Keratinocyte (primary cell): ENCODE data around the gene ACVR1C. TPM values are rescaled to one million over a fixed set of nuclear protein-coding genes. Genes with fewer than 3 reads are reported as not detected.

Experiments used
- DNase-seq: peaks from one replicate; pipeline ENCODE4 v3.0.0-alpha.2; 2011; ENCODE audit warnings: low read depth, missing footprints, low spot score
- FAIRE-seq: peaks from 2 replicates; lab custom pipeline; 2011; peaks lifted over from hg19 to GRCh38; lab: Jason Lieb, UNC
- H2AFZ ChIP-seq: 2 replicates; pipeline ENCODE4 v1.6.0; 2012; ENCODE audit warnings: low read length, control low read depth, inconsistent platforms; ENCODE audit not compliant: control insufficient read depth
- H3K27ac ChIP-seq: 2 replicates; pipeline ENCODE4 v1.5.1; 2011; ENCODE audit warnings: low read length; ENCODE audit not compliant: control insufficient read depth, insufficient read depth
- H3K27me3 ChIP-seq: 3 replicates; pipeline ENCODE4 v1.6.0; 2011; ENCODE audit warnings: low read length; ENCODE audit not compliant: control insufficient read depth, insufficient read depth; ENCODE audit errors: extremely low read depth
- H3K36me3 ChIP-seq, 2 experiments: 2 replicates in 1 of 2; 3 replicates in 1 of 2; pipeline ENCODE4 v1.5.1; 2011; ENCODE audit warnings: low read length in 2 of 2, mild to moderate bottlenecking in 1 of 2; ENCODE audit not compliant: control insufficient read depth in 2 of 2, insufficient read depth in 2 of 2; ENCODE audit errors: extremely low read depth in 1 of 2
- H3K4me1 ChIP-seq: 3 replicates; pipeline ENCODE4 v1.5.1; 2011; ENCODE audit warnings: low read length; ENCODE audit not compliant: control insufficient read depth, insufficient read depth; ENCODE audit errors: extremely low read depth
- H3K4me2 ChIP-seq: 3 replicates; pipeline ENCODE4 v1.6.0; 2011; ENCODE audit warnings: low read depth, low read length; ENCODE audit not compliant: control insufficient read depth, insufficient read depth; ENCODE audit errors: extremely low read depth
- H3K4me3 ChIP-seq, 3 experiments: fragments of 200-600 bp in 1 of 3; sonication (generic) in 1 of 3; 2 replicates in 2 of 3; 3 replicates in 1 of 3; pipeline ENCODE4 v1.5.1; 2011 to 2016; ENCODE audit warnings: low read length in 3 of 3, mild to moderate bottlenecking in 3 of 3, control low read depth in 2 of 3, inconsistent platforms in 1 of 3, low read depth in 1 of 3, mixed read lengths in 1 of 3, mixed run types in 1 of 3, moderate library complexity in 1 of 3; ENCODE audit not compliant: control insufficient read depth in 2 of 3, insufficient read depth in 2 of 3; ENCODE audit errors: extremely low read depth in 1 of 3
- H3K79me2 ChIP-seq: 2 replicates; pipeline ENCODE4 v1.6.0; 2012; ENCODE audit warnings: low read length; ENCODE audit not compliant: control insufficient read depth, insufficient read depth
- H3K9ac ChIP-seq: 3 replicates; pipeline ENCODE4 v1.6.0; 2011; ENCODE audit warnings: low read length; ENCODE audit not compliant: control insufficient read depth, insufficient read depth; ENCODE audit errors: extremely low read depth
- H3K9me1 ChIP-seq: 3 replicates; pipeline ENCODE4 v1.6.0; 2011; ENCODE audit warnings: low read length; ENCODE audit not compliant: control insufficient read depth, insufficient read depth; ENCODE audit errors: extremely low read depth
- H3K9me3 ChIP-seq: 2 replicates; pipeline ENCODE4 v1.5.1; 2012; ENCODE audit warnings: low read depth, low read length; ENCODE audit not compliant: control insufficient read depth
- H4K20me1 ChIP-seq: 3 replicates; pipeline ENCODE4 v1.6.0; 2011; ENCODE audit warnings: low read length; ENCODE audit not compliant: control insufficient read depth, insufficient read depth; ENCODE audit errors: extremely low read depth
- CTCF ChIP-seq, 3 experiments: IDR thresholded peaks in 1 of 3; conservative IDR thresholded peaks in 1 of 3; optimal IDR thresholded peaks in 1 of 3; 2 replicates in 2 of 3; 3 replicates in 1 of 3; pipeline versions ENCODE3 to v1.5.1; 2011; ENCODE audit warnings: low read length in 3 of 3, mild to moderate bottlenecking in 3 of 3, moderate library complexity in 2 of 3, control low read depth in 1 of 3, inconsistent platforms in 1 of 3; ENCODE audit not compliant: insufficient read depth in 2 of 3; ENCODE audit errors: extremely low read depth in 1 of 3
- EZH2 ChIP-seq: IDR thresholded peaks from one replicate; pipeline ENCODE4 v1.6.1; 2012; ENCODE audit warnings: inconsistent platforms, mild to moderate bottlenecking, low read length, moderate library complexity
- dilution Hi-C: fragments of 300-500 bp; cut with MboI; formaldehyde crosslinking; loops from one replicate; pipeline ENCODE4 v1.7.0; 2020; ENCODE audit warnings: low sequenced_read_pairs; ENCODE audit not compliant: extremely low pct_ligation_motif_present
- polyA plus RNA-seq, 5 experiments: library from polyadenylated mRNA; depleted of rRNA in 3 of 5; stranded (reverse) in 3 of 5; stranded (forward) in 1 of 5; unstranded in 1 of 5; fragments of >200 nt; gene quantifications; 1 replicate in 1 of 5; 2 replicates in 3 of 5; 3 replicates in 1 of 5; pipeline versions ENCODE4 v1.2.1 to v1.2.3, GENCODE V29; 2011 to 2012; ENCODE audit warnings: missing spikeins in 2 of 5, low read depth in 1 of 5, low replicate concordance in 1 of 5

Gene ACVR1C
- polyA plus RNA-seq, 1 donor (not counting 4 experiments of a cell fraction or from before 2014, with no cell fraction given): 0.20 TPM

GRCh38 chr2:157672129-157672528, 43.5 kb upstream of the ACVR1C start:
- no peaks in the 10 kb centered on the region for H3K9me3 ChIP-seq
- no peak for TF ChIP-seq CTCF (optimal IDR thresholded peaks at IDR 0.05 in 1 of 3, IDR thresholded peaks at IDR 0.05 in 1 of 3, conservative IDR thresholded peaks at IDR 0.05 in 1 of 3; ENCODE audit: extremely low read depth in 1 of 3, insufficient read depth in 2 of 3, low read length in 3 of 3)
- TF ChIP-seq EZH2: no peak
- H2AFZ ChIP-seq: no peak overlapping the region
- no peak overlapping the region for H3K4me3 ChIP-seq
- H3K9me1 ChIP-seq: no peaks in the 10 kb centered on the region
- H3K36me3 ChIP-seq: no peaks in the 10 kb centered on the region
- no peak overlapping the region for H3K9ac ChIP-seq
- no peak overlapping the region for H3K4me2 ChIP-seq
- no peaks in the 10 kb centered on the region for H3K79me2 ChIP-seq
- dilution Hi-C loops: no loop called here
- no peak overlapping the region for H3K27ac ChIP-seq
- H4K20me1 ChIP-seq: no peaks in the 10 kb centered on the region
- no peaks in the 10 kb centered on the region for H3K27me3 ChIP-seq
- peak; percentile 34 for FAIRE-seq
- no peak for DNase-seq
- no peaks in the 10 kb centered on the region for H3K4me1 ChIP-seq

GRCh38 chr2:157662401-157662800, 33.7 kb upstream of the ACVR1C start:
- FAIRE-seq: no peak
- dilution Hi-C loops: no loop called here
- no peak overlapping the region for H2AFZ ChIP-seq

More at GRCh38 chr2:157662401-157662800, 33.7 kb upstream of the ACVR1C start:
- no peaks in the 10 kb centered on the region for H3K36me3 ChIP-seq
- no peaks in the 10 kb centered on the region for H3K9me1 ChIP-seq
- no peaks in the 10 kb centered on the region for H3K79me2 ChIP-seq
- TF ChIP-seq EZH2: no peak
- TF ChIP-seq CTCF (optimal IDR thresholded peaks at IDR 0.05 in 1 of 3, IDR thresholded peaks at IDR 0.05 in 1 of 3, conservative IDR thresholded peaks at IDR 0.05 in 1 of 3; ENCODE audit: extremely low read depth in 1 of 3, insufficient read depth in 2 of 3, low read length in 3 of 3): no peak
- no peak for DNase-seq
- H3K4me1 ChIP-seq: no peaks in the 10 kb centered on the region
- H3K4me2 ChIP-seq: no peak overlapping the region
- no peak overlapping the region for H3K27ac ChIP-seq
- no peak overlapping the region for H3K9ac ChIP-seq
- H4K20me1 ChIP-seq: no peaks in the 10 kb centered on the region
- H3K4me3 ChIP-seq: no peak overlapping the region
- H3K9me3 ChIP-seq: no peaks in the 10 kb centered on the region
- H3K27me3 ChIP-seq: no peaks in the 10 kb centered on the region
